Measurements from ENCODE around the gene TEX51.

TEX51 gene

DNA sequence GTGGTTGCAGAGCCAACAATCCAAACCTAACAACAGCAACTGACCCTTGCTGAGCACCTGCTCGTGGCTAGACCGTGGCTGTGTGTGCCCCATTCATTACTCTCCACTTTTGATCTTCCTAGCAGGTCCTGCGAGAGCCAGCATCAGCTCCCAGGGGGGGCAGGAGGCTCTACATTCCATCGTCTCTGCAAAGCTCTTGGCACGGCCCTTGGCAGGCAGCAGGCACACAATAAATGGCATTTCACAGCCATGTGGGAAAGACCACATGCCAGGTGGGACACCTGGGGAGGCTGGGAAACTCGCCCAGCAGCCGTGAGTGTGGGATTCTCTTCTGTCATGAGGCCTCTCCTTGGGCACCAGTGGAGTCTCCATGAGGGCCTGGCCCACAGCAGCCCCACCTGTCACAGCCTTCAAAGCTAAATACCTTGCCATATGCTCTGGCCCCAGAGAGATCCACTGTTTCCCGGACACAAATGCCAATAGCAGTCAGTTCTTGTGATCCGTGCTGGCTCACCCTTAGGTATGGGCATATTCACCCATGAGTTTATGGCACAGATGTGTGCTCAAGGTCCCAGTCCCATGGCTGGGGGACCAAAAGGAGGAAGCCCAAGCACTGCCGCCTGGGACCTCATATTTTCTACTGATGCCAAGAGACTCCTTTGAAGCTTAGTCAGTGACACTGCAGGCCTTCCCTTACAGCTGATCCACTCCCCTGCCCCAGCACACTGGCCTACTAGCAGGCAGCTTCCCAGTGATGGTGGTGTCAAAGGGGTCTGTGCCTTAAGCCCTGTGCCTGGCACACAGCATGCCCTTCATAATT is 6.8 kb upstream of the TEX51 start:
- TF ChIP-seq GATA1 (IDR thresholded peaks at IDR 0.05; ENCODE audit: low read depth, low read length) (no peak), POLR2A (IDR thresholded peaks at IDR 0.05; ENCODE audit: low read length) (no peak)
- DNase-seq = no peak

GRCh38 chr2:126893153-126893552 is 5.5 kb upstream of the TEX51 start:
- DNase-seq = no peak
- TF ChIP-seq POLR2A (IDR thresholded peaks at IDR 0.05; ENCODE audit: low read length) = no peak
- TF ChIP-seq GATA1 (IDR thresholded peaks at IDR 0.05; ENCODE audit: low read depth, low read length) = no peak

DNA sequence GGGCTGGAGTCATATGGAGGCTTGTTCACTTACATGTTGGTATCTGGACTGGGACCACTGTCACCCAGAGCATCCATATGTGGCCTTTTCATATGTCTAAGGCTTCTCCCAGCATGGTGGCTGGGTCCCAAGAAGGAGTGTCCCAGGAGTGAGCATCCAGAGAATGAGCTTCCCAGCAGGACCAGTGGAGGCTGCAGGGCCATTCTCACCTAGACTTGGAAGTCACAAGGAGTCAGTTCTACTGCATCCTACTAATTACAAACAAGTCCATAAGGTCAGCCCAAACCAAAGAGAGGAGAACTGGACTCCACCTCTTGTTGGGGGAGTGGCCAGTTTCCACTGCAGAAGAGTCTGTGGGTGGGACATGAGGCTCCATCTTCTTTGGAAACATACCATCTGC is 5.1 kb upstream of the TEX51 start:
- no peak for DNase-seq
- TF ChIP-seq GATA1 (IDR thresholded peaks at IDR 0.05; ENCODE audit: low read depth, low read length) (no peak), POLR2A (IDR thresholded peaks at IDR 0.05; ENCODE audit: low read length) (no peak)

DNA sequence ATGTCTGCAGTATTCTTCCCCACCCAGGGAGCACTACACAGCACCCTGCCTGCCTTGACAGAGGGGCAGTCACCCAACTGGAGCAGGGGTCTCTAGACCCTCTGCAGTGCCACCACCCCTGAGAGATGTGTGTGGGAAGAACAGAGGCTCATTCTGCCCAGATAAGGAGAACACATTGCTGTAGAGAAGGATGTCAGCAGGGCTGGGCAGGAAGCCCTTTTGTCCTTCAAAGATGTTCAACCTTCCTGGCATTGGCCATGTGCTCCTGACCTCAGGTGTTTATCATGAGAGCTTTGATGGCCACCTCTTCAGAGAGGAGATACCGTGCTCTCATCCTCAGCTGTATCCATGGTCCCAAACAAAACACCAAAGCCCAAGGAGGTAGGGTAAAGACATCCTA is 4.6 kb upstream of the TEX51 start:
- TF ChIP-seq GATA1 (IDR thresholded peaks at IDR 0.05; ENCODE audit: low read depth, low read length) (no peak), POLR2A (IDR thresholded peaks at IDR 0.05; ENCODE audit: low read length) (no peak)

GRCh38 chr2:126894585-126895182 is 4.0 kb upstream of the TEX51 start:
- TF ChIP-seq GATA1 (IDR thresholded peaks at IDR 0.05; ENCODE audit: low read depth, low read length) = no peak
- no peak for TF ChIP-seq POLR2A (IDR thresholded peaks at IDR 0.05; ENCODE audit: low read length)
- no peak for DNase-seq

More for the DNA sequence above, 4.6 kb upstream of the TEX51 start:
- DNase-seq = no peak

GRCh38 chr2:126895336-126895735 is 3.4 kb upstream of the TEX51 start:
- TF ChIP-seq POLR2A (IDR thresholded peaks at IDR 0.05; ENCODE audit: low read length) = no peak
- TF ChIP-seq GATA1 (IDR thresholded peaks at IDR 0.05; ENCODE audit: low read depth, low read length) = no peak
- DNase-seq = no peak

DNA sequence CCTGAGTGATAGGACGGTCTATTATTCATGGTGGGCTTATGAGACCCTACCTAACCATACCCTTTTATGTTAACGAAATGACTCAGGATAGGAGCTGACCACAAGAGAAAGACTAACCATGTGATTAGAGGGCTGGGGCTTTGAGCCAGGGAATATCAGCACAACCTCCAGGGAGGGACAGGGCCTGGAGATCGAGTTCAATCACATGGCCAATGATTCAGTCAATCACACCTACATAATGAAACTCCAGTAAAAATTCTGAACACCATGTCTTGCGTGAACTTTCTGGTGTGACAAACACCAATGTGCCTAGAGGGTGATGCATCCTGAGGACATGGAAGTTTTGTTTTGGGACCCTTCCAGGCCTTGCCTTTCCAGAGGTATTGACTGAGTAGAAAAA is 2.2 kb upstream of the TEX51 start:
- TF ChIP-seq GATA1 (IDR thresholded peaks at IDR 0.05; ENCODE audit: low read depth, low read length) = no peak
- TF ChIP-seq POLR2A (IDR thresholded peaks at IDR 0.05; ENCODE audit: low read length) = no peak
- DNase-seq = no peak

- no peak for TF ChIP-seq POLR2A (IDR thresholded peaks at IDR 0.05; ENCODE audit: low read length)
- DNase-seq = no peak
Observed at GRCh38 chr2:126899616-126900185, 1.0 kb downstream of the TEX51 start.

DNA sequence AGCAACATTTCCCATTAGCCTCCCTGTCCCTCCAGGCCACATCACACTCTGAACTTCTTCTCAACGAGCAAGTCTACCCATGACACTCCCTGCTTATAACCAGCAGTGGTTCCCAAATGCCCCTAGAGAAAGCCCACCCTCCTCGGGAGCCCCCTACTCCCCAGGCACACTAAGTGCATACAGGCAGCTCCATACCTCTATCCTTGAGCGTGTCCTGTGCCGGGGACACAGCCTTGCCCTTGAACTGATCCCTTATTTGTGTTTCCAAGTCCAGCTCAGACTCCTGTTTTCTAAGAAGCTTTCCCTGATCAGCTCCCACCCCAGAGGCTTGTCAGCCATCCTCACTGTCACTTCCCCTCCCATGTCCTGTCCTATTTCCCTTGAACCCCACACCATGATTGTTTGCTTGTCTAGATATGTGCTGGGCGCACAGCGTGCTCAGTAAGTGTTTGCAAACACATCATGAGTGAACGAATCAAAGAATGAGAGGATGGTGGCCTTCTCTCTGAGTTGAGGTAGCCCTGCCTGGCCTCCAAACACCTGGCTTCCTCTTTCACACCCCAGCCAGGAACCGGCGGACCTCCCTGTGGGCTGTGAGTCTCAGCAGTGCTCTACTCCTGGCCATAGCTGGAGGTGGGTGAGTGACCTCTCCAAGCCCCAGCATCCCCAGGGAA is 2.1 kb downstream of the TEX51 start:
- no peak for DNase-seq
- no peak for TF ChIP-seq POLR2A (IDR thresholded peaks at IDR 0.05; ENCODE audit: low read length)
- no peak for TF ChIP-seq GATA1 (IDR thresholded peaks at IDR 0.05; ENCODE audit: low read depth, low read length)

GRCh38 chr2:126901459-126901858 is 2.8 kb downstream of the TEX51 start:
- DNase-seq = no peak
- no peak for TF ChIP-seq GATA1 (IDR thresholded peaks at IDR 0.05; ENCODE audit: low read depth, low read length)
- no peak for TF ChIP-seq POLR2A (IDR thresholded peaks at IDR 0.05; ENCODE audit: low read length)

DNA sequence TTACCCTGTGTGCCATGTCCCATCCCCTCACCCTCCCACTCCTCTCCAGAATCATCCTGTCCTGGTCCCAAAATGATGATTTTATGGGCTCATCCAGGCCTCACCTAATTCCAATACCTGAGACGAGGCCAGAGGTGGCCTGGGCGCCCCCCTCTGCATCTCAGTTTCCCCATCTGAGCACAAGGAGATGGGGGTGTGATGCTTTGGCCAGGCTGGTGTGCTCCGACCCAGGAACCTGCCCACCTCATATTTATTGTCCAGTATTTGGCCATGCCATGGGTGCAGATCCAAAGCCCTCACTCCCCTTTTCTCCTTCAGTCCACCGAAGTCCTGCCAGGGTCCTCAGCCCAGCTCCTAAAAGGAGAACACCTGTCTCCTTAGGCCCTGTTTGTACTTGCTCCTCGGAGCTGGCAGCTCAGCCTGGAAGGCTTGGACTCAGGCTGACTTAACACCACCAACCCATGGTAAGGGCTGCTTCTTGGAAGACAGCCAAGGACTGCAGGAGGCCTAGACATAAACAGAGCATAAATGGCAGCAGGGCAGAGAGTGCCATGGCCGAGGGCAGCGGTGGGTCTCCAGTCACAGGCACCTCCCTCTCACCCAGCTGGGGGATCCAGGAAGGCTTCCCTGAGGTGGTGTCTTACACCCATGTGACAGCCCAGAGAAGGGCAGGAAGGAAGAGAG is 3.6 kb downstream of the TEX51 start:
- TF ChIP-seq GATA1 (IDR thresholded peaks at IDR 0.05; ENCODE audit: low read depth, low read length) (no peak), POLR2A (IDR thresholded peaks at IDR 0.05; ENCODE audit: low read length) (no peak)
- DNase-seq = no peak

DNA sequence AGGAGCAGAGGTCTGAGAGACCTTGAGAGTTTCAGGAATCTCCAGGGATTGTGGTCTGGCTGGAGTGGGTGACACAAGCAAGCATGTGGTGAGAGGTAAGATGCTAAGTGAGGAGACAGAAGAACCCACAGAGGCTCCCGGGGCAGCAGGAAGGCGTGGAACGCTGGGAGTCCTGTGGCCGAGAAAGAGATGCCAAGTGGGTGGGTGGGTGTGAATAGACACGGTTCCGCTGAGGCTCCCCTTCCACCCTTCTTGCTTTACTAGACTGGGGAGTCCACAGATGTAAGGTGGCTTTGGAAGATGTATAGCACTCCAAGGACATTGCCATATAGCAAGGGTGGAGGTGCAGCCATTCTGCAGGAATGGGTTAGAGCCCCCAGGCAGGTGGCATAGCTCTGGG is 4.2 kb downstream of the TEX51 start:
- no peak for DNase-seq
- TF ChIP-seq GATA1 (IDR thresholded peaks at IDR 0.05; ENCODE audit: low read depth, low read length) (no peak), POLR2A (IDR thresholded peaks at IDR 0.05; ENCODE audit: low read length) (no peak)

DNA sequence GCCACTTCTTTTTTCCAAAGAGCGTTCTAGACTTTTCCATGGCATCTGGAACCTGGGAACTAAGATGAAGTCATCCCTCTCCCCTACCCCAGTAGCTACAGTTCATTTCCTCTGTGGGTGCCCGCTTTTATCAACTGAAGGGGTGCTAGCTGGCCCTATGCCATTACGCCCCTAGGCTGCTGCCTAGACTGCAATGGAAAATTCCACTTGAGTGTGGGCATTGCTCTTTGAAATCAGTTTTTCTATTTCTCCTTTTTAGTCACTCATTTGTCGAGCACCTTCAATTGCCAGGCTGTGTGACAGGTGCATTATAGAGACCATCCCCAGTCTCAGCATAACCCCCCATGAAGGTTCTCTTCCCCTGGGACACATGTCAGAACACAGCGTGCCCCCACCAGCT is 7.3 kb downstream of the TEX51 start:
- no peak for TF ChIP-seq POLR2A (IDR thresholded peaks at IDR 0.05; ENCODE audit: low read length)
- DNase-seq = no peak

DNA sequence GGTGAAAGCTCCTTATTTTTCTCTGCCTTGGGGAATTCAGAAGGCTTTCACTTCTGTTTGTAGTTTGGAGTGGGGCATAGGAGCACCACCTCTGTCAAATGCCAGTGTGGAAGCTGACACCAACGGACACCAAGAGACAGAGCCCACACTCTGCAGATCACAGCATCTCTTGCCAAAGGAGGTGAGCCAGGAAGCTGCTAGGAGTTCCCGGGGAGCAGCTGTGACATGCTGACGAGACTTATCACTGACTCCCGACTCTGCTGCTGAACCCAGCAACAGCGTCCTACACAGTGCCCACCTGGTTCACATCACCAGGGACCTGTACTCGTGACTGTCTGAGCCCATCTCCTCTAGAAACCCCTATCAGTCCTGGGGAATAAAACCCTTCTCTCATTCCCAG is 8.1 kb downstream of the TEX51 start:
- no peak for DNase-seq
- no peak for TF ChIP-seq POLR2A (IDR thresholded peaks at IDR 0.05; ENCODE audit: low read length)
- TF ChIP-seq GATA1 (IDR thresholded peaks at IDR 0.05; ENCODE audit: low read depth, low read length) = no peak

All from erythroblast (primary cell).